ENCODE measurements around the gene GAPVD1. TPM values are rescaled to one million over a fixed set of nuclear protein-coding genes. Genes with fewer than 3 reads are reported as not detected.

GAPVD1 gene
- total and polyA plus RNA-seq, 10 of the 15 experiments (the other 5 are each of a cell fraction or from before 2014, with no cell fraction given), result 4.3 to 36.6 (median 25.9) TPM

DNA sequence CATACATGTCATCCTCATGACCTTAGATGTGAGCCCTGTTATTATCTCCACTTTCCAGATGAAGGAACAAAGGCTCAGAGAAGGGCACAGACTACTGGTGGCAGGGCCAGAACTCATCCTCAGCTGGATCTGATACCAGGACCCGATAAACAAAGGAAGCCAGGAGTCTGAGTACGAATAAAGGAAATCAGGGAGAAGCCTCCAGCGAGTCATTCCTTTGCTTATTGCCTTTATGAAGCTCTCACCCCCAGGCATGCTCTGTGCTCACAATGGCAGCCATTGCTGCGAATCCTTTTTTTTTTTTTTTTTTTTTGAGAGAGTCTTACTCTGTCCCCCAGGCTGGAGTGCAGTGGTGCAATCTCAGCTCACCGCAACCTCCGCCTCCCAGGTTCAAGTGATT, 130.1 kb downstream of the GAPVD1 start (continued):
- TF ChIP-seq BRCA1 (IDR thresholded peaks at IDR 0.05; ENCODE audit: low read depth, low read length) (no peak), DPF2 (IDR thresholded peaks at IDR 0.05) (no peak)

DNA sequence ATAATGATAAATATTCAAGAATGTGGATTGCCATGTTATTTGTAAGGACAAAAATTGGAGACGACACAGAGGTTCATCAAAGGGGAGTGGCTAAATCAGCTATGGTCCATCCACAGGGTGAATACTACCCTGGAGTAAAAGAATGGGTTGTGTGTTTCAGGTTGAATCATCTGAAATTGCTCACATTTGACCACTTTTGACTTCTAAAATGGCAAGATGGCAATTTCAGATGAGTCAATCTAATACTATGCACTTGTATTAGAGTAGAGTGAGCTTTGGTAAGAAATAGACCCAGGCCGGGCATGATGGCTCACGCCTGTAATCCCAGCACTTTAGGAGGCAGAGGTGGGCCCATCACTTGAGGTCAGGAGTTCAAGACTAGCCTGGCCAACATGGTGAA, 131.8 kb downstream of the GAPVD1 start:
- Histone ChIP-seq H3K27ac (ENCODE audit: control insufficient read depth, insufficient read depth) (no peak overlapping the region), H3K9ac (ENCODE audit: control insufficient read depth, insufficient read depth, low read length) (no peak overlapping the region), H3K9me3 (replicated peaks; ENCODE audit: control insufficient read depth, insufficient read depth, low read length) (no peaks in the 10 kb centered on the region), H4K20me1 (ENCODE audit: control insufficient read depth, insufficient read depth) (no peaks in the 10 kb centered on the region), H3K4me2 (ENCODE audit: control insufficient read depth, insufficient read depth) (no peak overlapping the region), H3K4me3 (no peak overlapping the region), H3K36me3 (ENCODE audit: control insufficient read depth in 2 of 2, insufficient read depth in 2 of 2, low read length in 1 of 2) (no peaks in the 10 kb centered on the region), H3K79me2 (ENCODE audit: control insufficient read depth, insufficient read depth, low read length) (no peaks in the 10 kb centered on the region), H3K27me3 (replicated peaks in 1 of 2; ENCODE audit: control insufficient read depth in 2 of 2, insufficient read depth in 2 of 2, low read length in 1 of 2) (no peaks in the 10 kb centered on the region), H3K4me1 (ENCODE audit: control insufficient read depth, insufficient read depth, low read length) (no peaks in the 10 kb centered on the region), H2AFZ (ENCODE audit: control insufficient read depth, low read depth, low read length) (no peak overlapping the region)
- ATAC-seq (peak; percentile 91), DNase-seq (ENCODE audit: low read depth, low spot score) (peak; percentile 21), FAIRE-seq (no peak)
- ChIA-PET CTCF (no interaction called here), RAD21 (ENCODE audit: unreplicated experiment) (no interaction called here), SMC1A (ENCODE audit: uncharacterized antibody, unreplicated experiment) (no interaction called here), POLR2A (no interaction called here)
- intact Hi-C loops (cut with micrococcal nuclease; ENCODE audit: unreplicated experiment), result no loop called here
- BruUV-seq (replicated peaks), result no TSS peak
- WGBS (ENCODE audit: insufficient coverage, insufficient replicate concordance, low lambda C conversion rate, missing lambda C conversion rate), result 11% methylated on average over 3 of the region's 3 CpGs
- in situ Hi-C loops (cut with MboI), result no loop called here
- no peak for TF ChIP-seq EGR1 (IDR thresholded peaks at IDR 0.05; ENCODE audit: borderline replicate concordance in 1 of 2, low read depth in 2 of 2, low read length in 2 of 2)
- peak; percentile 61; the same call in 1 of the 2 replicates for TF ChIP-seq JUNB (IDR thresholded peaks at IDR 0.05)
- TF ChIP-seq, protein P1, sequence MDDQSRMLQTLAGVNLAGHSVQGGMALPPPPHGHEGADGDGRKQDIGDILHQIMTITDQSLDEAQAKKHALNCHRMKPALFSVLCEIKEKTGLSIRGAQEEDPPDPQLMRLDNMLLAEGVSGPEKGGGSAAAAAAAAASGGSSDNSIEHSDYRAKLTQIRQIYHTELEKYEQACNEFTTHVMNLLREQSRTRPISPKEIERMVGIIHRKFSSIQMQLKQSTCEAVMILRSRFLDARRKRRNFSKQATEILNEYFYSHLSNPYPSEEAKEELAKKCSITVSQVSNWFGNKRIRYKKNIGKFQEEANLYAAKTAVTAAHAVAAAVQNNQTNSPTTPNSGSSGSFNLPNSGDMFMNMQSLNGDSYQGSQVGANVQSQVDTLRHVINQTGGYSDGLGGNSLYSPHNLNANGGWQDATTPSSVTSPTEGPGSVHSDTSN (IDR thresholded peaks at IDR 0.05; ENCODE audit: insufficient replicate concordance, low read depth, low read length), result no peak
- TF ChIP-seq CBX3 (IDR thresholded peaks at IDR 0.05; ENCODE audit: borderline replicate concordance, low read depth), result no peak
- peak; percentile 28; the same call in 1 of the 2 replicates for TF ChIP-seq RUNX3 (IDR thresholded peaks at IDR 0.05; ENCODE audit: low read length)
- TF ChIP-seq IRF4 (IDR thresholded peaks at IDR 0.05; ENCODE audit: low read depth, low read length), result 0 out of 2 replicates have a peak, but pooled peaks have one; percentile 54
- no peak for TF ChIP-seq CREB1 (IDR thresholded peaks at IDR 0.05; ENCODE audit: low read depth)
- no peak for TF ChIP-seq SIX5 (IDR thresholded peaks at IDR 0.05; ENCODE audit: low read depth, low read length, severe bottlenecking)
- TF ChIP-seq, protein P2, sequence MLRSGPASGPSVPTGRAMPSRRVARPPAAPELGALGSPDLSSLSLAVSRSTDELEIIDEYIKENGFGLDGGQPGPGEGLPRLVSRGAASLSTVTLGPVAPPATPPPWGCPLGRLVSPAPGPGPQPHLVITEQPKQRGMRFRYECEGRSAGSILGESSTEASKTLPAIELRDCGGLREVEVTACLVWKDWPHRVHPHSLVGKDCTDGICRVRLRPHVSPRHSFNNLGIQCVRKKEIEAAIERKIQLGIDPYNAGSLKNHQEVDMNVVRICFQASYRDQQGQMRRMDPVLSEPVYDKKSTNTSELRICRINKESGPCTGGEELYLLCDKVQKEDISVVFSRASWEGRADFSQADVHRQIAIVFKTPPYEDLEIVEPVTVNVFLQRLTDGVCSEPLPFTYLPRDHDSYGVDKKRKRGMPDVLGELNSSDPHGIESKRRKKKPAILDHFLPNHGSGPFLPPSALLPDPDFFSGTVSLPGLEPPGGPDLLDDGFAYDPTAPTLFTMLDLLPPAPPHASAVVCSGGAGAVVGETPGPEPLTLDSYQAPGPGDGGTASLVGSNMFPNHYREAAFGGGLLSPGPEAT (IDR thresholded peaks at IDR 0.05; ENCODE audit: low read depth), result no peak
- TF ChIP-seq, protein P3, sequence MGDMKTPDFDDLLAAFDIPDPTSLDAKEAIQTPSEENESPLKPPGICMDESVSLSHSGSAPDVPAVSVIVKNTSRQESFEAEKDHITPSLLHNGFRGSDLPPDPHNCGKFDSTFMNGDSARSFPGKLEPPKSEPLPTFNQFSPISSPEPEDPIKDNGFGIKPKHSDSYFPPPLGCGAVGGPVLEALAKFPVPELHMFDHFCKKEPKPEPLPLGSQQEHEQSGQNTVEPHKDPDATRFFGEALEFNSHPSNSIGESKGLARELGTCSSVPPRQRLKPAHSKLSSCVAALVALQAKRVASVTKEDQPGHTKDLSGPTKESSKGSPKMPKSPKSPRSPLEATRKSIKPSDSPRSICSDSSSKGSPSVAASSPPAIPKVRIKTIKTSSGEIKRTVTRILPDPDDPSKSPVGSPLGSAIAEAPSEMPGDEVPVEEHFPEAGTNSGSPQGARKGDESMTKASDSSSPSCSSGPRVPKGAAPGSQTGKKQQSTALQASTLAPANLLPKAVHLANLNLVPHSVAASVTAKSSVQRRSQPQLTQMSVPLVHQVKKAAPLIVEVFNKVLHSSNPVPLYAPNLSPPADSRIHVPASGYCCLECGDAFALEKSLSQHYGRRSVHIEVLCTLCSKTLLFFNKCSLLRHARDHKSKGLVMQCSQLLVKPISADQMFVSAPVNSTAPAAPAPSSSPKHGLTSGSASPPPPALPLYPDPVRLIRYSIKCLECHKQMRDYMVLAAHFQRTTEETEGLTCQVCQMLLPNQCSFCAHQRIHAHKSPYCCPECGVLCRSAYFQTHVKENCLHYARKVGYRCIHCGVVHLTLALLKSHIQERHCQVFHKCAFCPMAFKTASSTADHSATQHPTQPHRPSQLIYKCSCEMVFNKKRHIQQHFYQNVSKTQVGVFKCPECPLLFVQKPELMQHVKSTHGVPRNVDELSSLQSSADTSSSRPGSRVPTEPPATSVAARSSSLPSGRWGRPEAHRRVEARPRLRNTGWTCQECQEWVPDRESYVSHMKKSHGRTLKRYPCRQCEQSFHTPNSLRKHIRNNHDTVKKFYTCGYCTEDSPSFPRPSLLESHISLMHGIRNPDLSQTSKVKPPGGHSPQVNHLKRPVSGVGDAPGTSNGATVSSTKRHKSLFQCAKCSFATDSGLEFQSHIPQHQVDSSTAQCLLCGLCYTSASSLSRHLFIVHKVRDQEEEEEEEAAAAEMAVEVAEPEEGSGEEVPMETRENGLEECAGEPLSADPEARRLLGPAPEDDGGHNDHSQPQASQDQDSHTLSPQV (IDR thresholded peaks at IDR 0.05), result no peak
- TF ChIP-seq, protein P4, sequence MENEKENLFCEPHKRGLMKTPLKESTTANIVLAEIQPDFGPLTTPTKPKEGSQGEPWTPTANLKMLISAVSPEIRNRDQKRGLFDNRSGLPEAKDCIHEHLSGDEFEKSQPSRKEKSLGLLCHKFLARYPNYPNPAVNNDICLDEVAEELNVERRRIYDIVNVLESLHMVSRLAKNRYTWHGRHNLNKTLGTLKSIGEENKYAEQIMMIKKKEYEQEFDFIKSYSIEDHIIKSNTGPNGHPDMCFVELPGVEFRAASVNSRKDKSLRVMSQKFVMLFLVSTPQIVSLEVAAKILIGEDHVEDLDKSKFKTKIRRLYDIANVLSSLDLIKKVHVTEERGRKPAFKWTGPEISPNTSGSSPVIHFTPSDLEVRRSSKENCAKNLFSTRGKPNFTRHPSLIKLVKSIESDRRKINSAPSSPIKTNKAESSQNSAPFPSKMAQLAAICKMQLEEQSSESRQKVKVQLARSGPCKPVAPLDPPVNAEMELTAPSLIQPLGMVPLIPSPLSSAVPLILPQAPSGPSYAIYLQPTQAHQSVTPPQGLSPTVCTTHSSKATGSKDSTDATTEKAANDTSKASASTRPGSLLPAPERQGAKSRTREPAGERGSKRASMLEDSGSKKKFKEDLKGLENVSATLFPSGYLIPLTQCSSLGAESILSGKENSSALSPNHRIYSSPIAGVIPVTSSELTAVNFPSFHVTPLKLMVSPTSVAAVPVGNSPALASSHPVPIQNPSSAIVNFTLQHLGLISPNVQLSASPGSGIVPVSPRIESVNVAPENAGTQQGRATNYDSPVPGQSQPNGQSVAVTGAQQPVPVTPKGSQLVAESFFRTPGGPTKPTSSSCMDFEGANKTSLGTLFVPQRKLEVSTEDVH (IDR thresholded peaks at IDR 0.05; ENCODE audit: low read depth, partially characterized antibody), result no peak
- TF ChIP-seq CREM (IDR thresholded peaks at IDR 0.05; ENCODE audit: low read depth), result no peak

Measured in GM12878 (cell line).